ENCODE results near the gene NAA15. TPM values are rescaled to one million over a fixed set of nuclear protein-coding genes. Genes with fewer than 3 reads are reported as not detected.

Gene NAA15
- total and polyA plus RNA-seq, 7 donors = 17.2 to 53.7 (median 43.0) TPM

GRCh38 chr4:139389102-139389501 lies 87.8 kb downstream of the NAA15 start:
- TF ChIP-seq, protein P1, sequence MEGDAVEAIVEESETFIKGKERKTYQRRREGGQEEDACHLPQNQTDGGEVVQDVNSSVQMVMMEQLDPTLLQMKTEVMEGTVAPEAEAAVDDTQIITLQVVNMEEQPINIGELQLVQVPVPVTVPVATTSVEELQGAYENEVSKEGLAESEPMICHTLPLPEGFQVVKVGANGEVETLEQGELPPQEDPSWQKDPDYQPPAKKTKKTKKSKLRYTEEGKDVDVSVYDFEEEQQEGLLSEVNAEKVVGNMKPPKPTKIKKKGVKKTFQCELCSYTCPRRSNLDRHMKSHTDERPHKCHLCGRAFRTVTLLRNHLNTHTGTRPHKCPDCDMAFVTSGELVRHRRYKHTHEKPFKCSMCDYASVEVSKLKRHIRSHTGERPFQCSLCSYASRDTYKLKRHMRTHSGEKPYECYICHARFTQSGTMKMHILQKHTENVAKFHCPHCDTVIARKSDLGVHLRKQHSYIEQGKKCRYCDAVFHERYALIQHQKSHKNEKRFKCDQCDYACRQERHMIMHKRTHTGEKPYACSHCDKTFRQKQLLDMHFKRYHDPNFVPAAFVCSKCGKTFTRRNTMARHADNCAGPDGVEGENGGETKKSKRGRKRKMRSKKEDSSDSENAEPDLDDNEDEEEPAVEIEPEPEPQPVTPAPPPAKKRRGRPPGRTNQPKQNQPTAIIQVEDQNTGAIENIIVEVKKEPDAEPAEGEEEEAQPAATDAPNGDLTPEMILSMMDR (IDR thresholded peaks at IDR 0.05) = no peak
- intact Hi-C loops (cut with DNase I) = no loop called here
- H3K9me3 ChIP-seq = no peaks in the 10 kb centered on the region
- no peak overlapping the region for H3K27ac ChIP-seq
- DNase-seq (no peak), ATAC-seq (no peak)
- no peaks in the 10 kb centered on the region for H3K4me1 ChIP-seq
- H3K4me3 ChIP-seq = no peak overlapping the region
- no peaks in the 10 kb centered on the region for H3K27me3 ChIP-seq (ENCODE audit: insufficient read depth in 3 of 3, low read length in 2 of 3)
- peaks cover 5 to 93% of the 10 kb centered on the region in 2 donors for H3K36me3 ChIP-seq (ENCODE audit: insufficient read depth in 1 of 2, low read depth in 1 of 2)

DNA sequence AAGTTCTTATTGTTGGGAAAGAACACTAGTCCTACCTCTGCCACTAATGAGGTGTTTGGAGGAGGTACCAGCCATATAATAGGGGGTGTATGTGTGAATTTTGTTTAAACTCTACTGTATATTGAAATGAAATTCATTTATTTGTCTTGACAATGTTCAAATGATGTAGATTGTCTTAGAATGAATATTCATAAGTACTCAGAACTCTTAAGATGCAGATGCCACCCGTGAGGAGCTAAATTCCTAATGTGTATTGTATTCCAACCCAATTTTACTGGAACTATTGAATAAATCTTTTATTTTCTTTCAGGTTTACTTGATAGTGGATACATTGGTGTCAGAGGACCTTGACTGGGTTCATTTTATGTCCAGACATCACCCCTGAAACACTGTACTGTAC lies 88.7 kb downstream of the NAA15 start:
- ATAC-seq = no peak
- H3K36me3 ChIP-seq (ENCODE audit: insufficient read depth in 1 of 2, low read depth in 1 of 2) = peaks cover 5 to 87% of the 10 kb centered on the region in 2 donors
- WGBS, 3 donors = 93 to 94% (median 94%) methylated on average over 1 of the region's 1 CpG

GRCh38 chr4:139391731-139392130 lies 90.4 kb downstream of the NAA15 start:
- Histone ChIP-seq H3K36me3 (ENCODE audit: insufficient read depth in 1 of 2, low read depth in 1 of 2) (peaks cover 3 to 80% of the 10 kb centered on the region in 2 donors), H3K4me1 (no peaks in the 10 kb centered on the region), H3K27me3 (ENCODE audit: insufficient read depth in 3 of 3, low read length in 2 of 3) (no peaks in the 10 kb centered on the region), H3K9me3 (no peaks in the 10 kb centered on the region), H3K4me3 (no peak overlapping the region), H3K27ac (no peak overlapping the region)
- no peak for ATAC-seq
- DNase-seq = no peak
- 93 to 98% (median 96%) methylated on average over 2 of the region's 2 CpGs for WGBS, 3 donors
- TF ChIP-seq, protein P1 (IDR thresholded peaks at IDR 0.05) = no peak
- intact Hi-C loops (cut with DNase I) = no loop called here

More for the DNA sequence above, 88.7 kb downstream of the NAA15 start:
- intact Hi-C loops (cut with DNase I) = no loop called here
- TF ChIP-seq, protein P1 (IDR thresholded peaks at IDR 0.05) = no peak
- no peaks in the 10 kb centered on the region for H3K27me3 ChIP-seq (ENCODE audit: insufficient read depth in 3 of 3, low read length in 2 of 3)
- no peak overlapping the region for H3K4me3 ChIP-seq
- no peak overlapping the region for H3K27ac ChIP-seq
- no peaks in the 10 kb centered on the region for H3K9me3 ChIP-seq
- DNase-seq = no peak
- H3K4me1 ChIP-seq = no peaks in the 10 kb centered on the region

DNA sequence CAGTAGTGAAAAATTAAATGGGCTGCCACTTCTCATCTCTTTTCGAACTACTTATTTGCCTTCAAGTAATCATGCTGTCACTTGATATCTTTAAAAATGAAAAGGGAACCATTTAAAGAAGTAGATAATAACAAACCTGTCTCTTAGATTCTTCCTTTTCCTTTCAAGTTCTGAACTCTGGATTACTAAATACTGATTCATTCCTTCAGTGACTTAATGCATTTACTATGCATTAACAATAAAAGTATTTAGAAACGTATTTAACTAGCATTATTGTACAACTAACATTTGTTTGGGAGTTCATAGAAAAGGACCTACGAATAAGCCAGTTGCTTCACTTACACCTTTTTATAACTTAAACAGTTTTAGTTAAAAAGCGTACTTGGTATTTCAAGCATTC lies 91.5 kb downstream of the NAA15 start:
- Histone ChIP-seq H3K27ac (no peak overlapping the region), H3K36me3 (ENCODE audit: insufficient read depth in 1 of 2, low read depth in 1 of 2) (peaks cover 3 to 71% of the 10 kb centered on the region in 2 donors), H3K4me1 (no peaks in the 10 kb centered on the region), H3K9me3 (no peaks in the 10 kb centered on the region), H3K4me3 (no peak overlapping the region), H3K27me3 (ENCODE audit: insufficient read depth in 3 of 3, low read length in 2 of 3) (no peaks in the 10 kb centered on the region)
- TF ChIP-seq, protein P1 (IDR thresholded peaks at IDR 0.05) = no peak
- DNase-seq = no peak
- intact Hi-C loops (cut with DNase I) = no loop called here
- no peak for ATAC-seq
- 90 to 96% (median 94%) methylated on average over 4 of the region's 4 CpGs for WGBS, 3 donors

- 92 to 97% (median 94%) methylated on average over 3 of the region's 3 CpGs for WGBS, 3 donors
- TF ChIP-seq, protein P1 (IDR thresholded peaks at IDR 0.05) = no peak
- Histone ChIP-seq H3K9me3 (no peaks in the 10 kb centered on the region), H3K27me3 (ENCODE audit: insufficient read depth in 3 of 3, low read length in 2 of 3) (no peaks in the 10 kb centered on the region), H3K4me3 (no peak overlapping the region), H3K4me1 (no peaks in the 10 kb centered on the region), H3K27ac (no peak overlapping the region), H3K36me3 (ENCODE audit: insufficient read depth in 1 of 2, low read depth in 1 of 2) (peaks cover 0 to 24% of the 10 kb centered on the region in 2 donors)
- no peak for DNase-seq
- intact Hi-C loops (cut with DNase I) = loop anchor here in 1 of 2 donors (10.0 kb wide), 2 partner anchors 63 to 233 kb away; no protein-coding TSS in a partner anchor
- ATAC-seq = no peak
These were observed 100.1 kb downstream of the NAA15 start for GRCh38 chr4:139401368-139401767.

All from psoas muscle (tissue), 8 donors.